Activated T-helper 9 cell treated with anti-CD3 and anti-CD28 coated beads, Interleukin-2, amount 50 U/mL, for 16 hours (primary cell): Measurements from ENCODE around the gene ANKEF1.

ENCODE experiments used
- DNase-seq: peaks from one replicate; pipeline ENCODE4 v3.0.0-alpha.2; 2020; ENCODE audit warnings: low read depth

ANKEF1 gene

GRCh38 chr20:10089871-10090587 is 55.2 kb downstream of the ANKEF1 start:
- DNase-seq = no peak

GRCh38 chr20:10090588-10091166 is 55.9 kb downstream of the ANKEF1 start:
- DNase-seq = no peak

DNA sequence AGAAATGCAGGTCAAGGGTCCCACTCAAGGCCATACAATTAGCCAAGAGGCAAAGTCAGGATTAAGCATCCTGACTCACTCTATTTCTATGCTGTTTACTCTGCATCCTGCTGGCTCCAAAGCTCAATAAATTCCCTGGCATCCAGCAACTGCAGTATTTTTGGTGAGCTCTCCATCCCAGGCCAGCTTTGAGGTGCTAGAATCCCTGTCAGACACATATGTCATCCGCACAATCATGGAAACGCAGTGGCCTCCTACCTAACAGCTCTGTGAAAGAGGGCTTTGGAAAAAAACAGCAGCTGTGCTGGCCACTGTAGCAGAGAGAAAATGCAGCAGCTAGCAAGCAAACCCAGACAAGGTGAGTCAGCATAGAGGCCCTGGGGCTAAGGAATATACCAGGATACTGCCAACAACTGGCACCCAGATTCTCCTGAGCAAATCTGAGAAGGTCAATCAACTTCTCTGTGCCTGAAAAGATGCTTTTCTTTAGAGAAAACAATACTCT is 58.4 kb downstream of the ANKEF1 start:
- no peak for DNase-seq

GRCh38 chr20:10094566-10095173 is 59.9 kb downstream of the ANKEF1 start:
- DNase-seq = no peak

- no peak for DNase-seq
Observed at GRCh38 chr20:10096790-10097189, 62.0 kb downstream of the ANKEF1 start.

- no peak for DNase-seq
Observed at GRCh38 chr20:10105046-10105445, 70.3 kb downstream of the ANKEF1 start.
